HFF-Myc (cell line): ENCODE measurements around the gene ZNF146.

ENCODE experiments used
- DNase-seq: peaks from one replicate; pipeline ENCODE4 v3.0.0-alpha.2; 2011; ENCODE audit warnings: low read depth; ENCODE audit errors: extremely low read depth
- H3K4me3 ChIP-seq: replicated peaks from 2 replicates; pipeline ENCODE4 v1.5.1; 2011; ENCODE audit warnings: low read depth, mild to moderate bottlenecking, control low read depth, low read length
- CTCF ChIP-seq: IDR thresholded peaks from 2 replicates; pipeline ENCODE4 v1.5.1; 2012; ENCODE audit warnings: mild to moderate bottlenecking, low read depth, low read length, control low read depth; ENCODE audit errors: missing control alignments

The ZNF146 gene

DNA sequence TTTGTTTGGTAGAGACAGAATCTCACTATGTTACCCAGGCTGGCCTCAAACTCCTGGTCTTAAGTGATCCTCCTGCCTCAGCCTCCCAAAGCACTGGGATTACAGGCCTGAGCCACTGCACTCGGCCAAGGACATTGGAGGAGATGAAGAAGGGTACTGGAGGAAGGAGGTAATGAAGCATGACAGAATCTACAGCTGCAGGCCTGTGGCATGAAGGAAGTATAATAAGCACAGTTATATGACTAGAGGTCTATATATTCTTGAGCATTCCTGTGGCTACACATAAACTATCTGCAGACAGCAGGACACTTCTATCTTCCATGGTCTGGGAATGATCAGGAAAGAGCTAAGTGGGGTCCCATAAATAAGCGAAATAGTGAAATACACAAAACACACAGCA, 18.7 kb upstream of the ZNF146 start:
- no peak for DNase-seq
- no peak for TF ChIP-seq CTCF
- H3K4me3 ChIP-seq, result no peak overlapping the region

- no peak for DNase-seq
- H3K4me3 ChIP-seq, result no peak overlapping the region
- TF ChIP-seq CTCF, result no peak
These were observed 16.8 kb upstream of the ZNF146 start for GRCh38 chr19:36198119-36198518.

- no peak for DNase-seq
- no peak overlapping the region for H3K4me3 ChIP-seq
- TF ChIP-seq CTCF, result no peak
These were observed 13.2 kb upstream of the ZNF146 start for GRCh38 chr19:36201684-36202083.

DNA sequence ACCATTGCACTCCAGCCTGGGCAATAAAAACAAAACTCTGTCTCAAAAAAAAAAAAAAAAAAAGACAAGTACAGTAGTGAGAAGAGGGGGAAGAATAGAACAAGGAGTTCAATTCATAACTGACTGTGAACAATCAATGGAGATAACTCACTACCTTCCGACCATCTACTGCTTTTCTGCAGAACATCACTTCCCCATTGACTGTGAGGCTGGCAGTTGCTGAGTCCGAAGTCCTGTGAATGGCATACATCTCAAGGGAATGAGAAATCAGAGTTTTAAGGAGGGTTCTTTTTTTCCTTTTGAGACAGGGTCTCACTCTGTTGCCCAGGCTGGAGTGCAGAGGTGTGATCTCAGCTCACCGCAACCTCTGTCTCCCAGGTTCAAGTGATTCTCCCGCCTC, 11.6 kb upstream of the ZNF146 start:
- no peak for DNase-seq
- no peak for TF ChIP-seq CTCF
- no peak overlapping the region for H3K4me3 ChIP-seq

DNA sequence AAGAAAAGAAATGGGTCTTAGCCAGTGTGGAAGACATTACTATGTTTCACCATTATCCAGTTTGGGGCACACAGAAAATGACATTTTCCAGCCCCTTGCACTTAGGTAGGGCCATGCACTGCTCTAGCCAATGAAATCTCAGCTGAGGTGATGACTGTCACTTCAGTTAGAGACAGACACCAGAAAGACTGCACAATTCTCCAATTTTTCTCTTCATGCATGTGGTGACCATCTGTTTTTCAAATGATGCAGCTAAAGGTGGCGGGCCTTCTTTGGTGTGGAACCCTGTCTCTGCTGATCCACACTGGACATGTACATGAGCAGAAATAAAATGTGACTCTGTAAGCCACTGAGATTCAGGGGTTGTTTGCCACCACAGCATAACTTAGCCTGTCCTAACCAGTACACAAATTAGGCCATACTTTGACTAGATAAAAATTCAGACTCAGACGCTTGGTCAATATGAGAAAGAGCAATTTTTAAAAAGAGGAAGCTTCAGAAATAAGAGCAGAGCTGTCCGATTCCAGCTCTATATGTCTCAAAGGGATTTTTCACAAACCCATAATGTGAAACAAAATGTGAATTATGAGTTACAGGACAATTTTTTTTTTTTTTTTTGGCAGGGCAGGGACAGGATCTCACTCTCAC, 7.2 kb upstream of the ZNF146 start:
- no peak overlapping the region for H3K4me3 ChIP-seq
- DNase-seq, result no peak
- no peak for TF ChIP-seq CTCF

- no peak for DNase-seq
- H3K4me3 ChIP-seq, result no peak overlapping the region
- TF ChIP-seq CTCF, result no peak
These were observed 5.5 kb upstream of the ZNF146 start for GRCh38 chr19:36209372-36209771.

DNA sequence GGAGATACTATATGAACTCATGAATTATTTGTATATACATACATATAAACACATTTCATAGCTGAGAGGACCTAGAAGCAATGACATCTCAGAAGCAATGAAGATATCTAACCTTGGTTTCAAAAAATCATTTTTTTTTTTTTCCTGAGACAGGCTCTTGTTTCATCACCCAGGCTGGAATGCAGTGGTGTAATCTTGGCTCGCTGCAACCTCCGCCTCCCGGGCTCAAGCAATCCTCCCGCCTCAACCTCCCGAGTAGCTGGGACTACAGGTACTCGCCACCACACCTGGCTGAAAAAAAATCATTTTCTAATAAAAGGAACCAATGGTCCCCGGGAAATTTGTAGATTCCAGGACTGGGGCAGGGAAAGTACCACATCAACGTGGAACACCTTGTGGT, 4.4 kb upstream of the ZNF146 start:
- no peak for DNase-seq
- H3K4me3 ChIP-seq, result no peak overlapping the region
- no peak for TF ChIP-seq CTCF
